Neural progenitor cell (in vitro differentiated cells): Measurements from ENCODE around the gene EXOSC5.

Experiments used
- EZH2 ChIP-seq: fragments of 200-600 bp; sonication (generic); IDR thresholded peaks from 2 replicates; pipeline ENCODE4 v1.6.1; 2017; ENCODE audit warnings: antibody characterized with exemption, mild to moderate bottlenecking, moderate library complexity
- TF ChIP-seq, protein P1 (sequence below): fragments of 200-600 bp; sonication (generic); IDR thresholded peaks from 2 replicates; pipeline ENCODE4 v1.5.1; 2017; ENCODE audit warnings: antibody characterized with exemption, mild to moderate bottlenecking

DNA sequence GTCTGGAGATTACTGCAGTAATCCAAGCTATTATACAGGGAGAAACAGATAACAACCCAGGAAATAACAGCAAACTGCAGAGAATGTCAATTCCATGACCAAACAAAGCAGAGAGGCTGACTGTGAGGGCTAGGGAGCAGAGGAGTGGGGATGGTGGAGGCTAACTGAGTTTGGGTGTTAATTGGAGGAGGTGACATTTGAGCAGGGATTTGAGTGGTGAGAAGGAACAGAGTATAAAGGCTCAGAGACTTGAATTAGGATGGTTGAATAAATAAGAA lies 39.5 kb upstream of the EXOSC5 start:
- TF ChIP-seq, protein P1, sequence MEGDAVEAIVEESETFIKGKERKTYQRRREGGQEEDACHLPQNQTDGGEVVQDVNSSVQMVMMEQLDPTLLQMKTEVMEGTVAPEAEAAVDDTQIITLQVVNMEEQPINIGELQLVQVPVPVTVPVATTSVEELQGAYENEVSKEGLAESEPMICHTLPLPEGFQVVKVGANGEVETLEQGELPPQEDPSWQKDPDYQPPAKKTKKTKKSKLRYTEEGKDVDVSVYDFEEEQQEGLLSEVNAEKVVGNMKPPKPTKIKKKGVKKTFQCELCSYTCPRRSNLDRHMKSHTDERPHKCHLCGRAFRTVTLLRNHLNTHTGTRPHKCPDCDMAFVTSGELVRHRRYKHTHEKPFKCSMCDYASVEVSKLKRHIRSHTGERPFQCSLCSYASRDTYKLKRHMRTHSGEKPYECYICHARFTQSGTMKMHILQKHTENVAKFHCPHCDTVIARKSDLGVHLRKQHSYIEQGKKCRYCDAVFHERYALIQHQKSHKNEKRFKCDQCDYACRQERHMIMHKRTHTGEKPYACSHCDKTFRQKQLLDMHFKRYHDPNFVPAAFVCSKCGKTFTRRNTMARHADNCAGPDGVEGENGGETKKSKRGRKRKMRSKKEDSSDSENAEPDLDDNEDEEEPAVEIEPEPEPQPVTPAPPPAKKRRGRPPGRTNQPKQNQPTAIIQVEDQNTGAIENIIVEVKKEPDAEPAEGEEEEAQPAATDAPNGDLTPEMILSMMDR, result no peak
- no peak for TF ChIP-seq EZH2
